Loucy (cell line): ENCODE measurements around the gene KLF2.
A peak's percentile ranks its signal among the peaks of the same experiment; 100 is the strongest.
"Not testable (repeated sequence)": the region's sequence is repeated elsewhere in the genome, so short reads cannot be mapped to it uniquely, and the experiment has no call there.

ENCODE experiments used
- H2AFZ ChIP-seq: fragments of 200-600 bp; sonication (generic); 2 replicates; pipeline ENCODE4 v1.6.0; 2016; ENCODE audit warnings: antibody characterized with exemption, mild to moderate bottlenecking, low read length, moderate library complexity
- H3F3A ChIP-seq: fragments of 200-600 bp; 2 replicates; pipeline ENCODE4 v1.6.0; 2016; ENCODE audit warnings: antibody characterized with exemption, low read depth, mild to moderate bottlenecking
- H3K27me3 ChIP-seq: fragments of 200-600 bp; sonication (generic); 2 replicates; pipeline ENCODE4 v1.6.1; 2014; ENCODE audit warnings: low read length, mild to moderate bottlenecking; ENCODE audit not compliant: insufficient read depth, poor library complexity, severe bottlenecking
- H3K36me3 ChIP-seq: fragments of 200-600 bp; sonication (generic); 2 replicates; pipeline ENCODE4 v1.6.1; 2016; ENCODE audit warnings: low read length; ENCODE audit not compliant: insufficient read depth
- H3K4me1 ChIP-seq: fragments of 200-600 bp; sonication (generic); 2 replicates; pipeline ENCODE4 v1.5.1; 2014; ENCODE audit warnings: low read length, mild to moderate bottlenecking; ENCODE audit not compliant: insufficient read depth, poor library complexity, severe bottlenecking
- H3K4me2 ChIP-seq: fragments of 200-600 bp; sonication (generic); 2 replicates; pipeline ENCODE4 v1.6.0; 2014; ENCODE audit warnings: antibody characterized with exemption, low read length, low read depth, mild to moderate bottlenecking; ENCODE audit not compliant: poor library complexity, severe bottlenecking
- H3K4me3 ChIP-seq: fragments of 200-600 bp; sonication (generic); 2 replicates; pipeline ENCODE4 v1.5.1; 2014; ENCODE audit warnings: low read length, mild to moderate bottlenecking, mixed read lengths; ENCODE audit not compliant: poor library complexity, severe bottlenecking
- H3K79me2 ChIP-seq: fragments of 200-600 bp; sonication (generic); 2 replicates; pipeline ENCODE4 v1.6.1; 2014; ENCODE audit warnings: low read length; ENCODE audit not compliant: insufficient read depth
- H3K9ac ChIP-seq: fragments of 200-600 bp; sonication (generic); 2 replicates; pipeline ENCODE4 v1.6.0; 2014; ENCODE audit warnings: mild to moderate bottlenecking, low read depth, low read length, moderate library complexity; ENCODE audit not compliant: poor library complexity, severe bottlenecking
- H3K9me2 ChIP-seq: fragments of 200-600 bp; sonication (generic); replicated peaks from 2 replicates; pipeline ENCODE4 v1.6.1; 2016; ENCODE audit warnings: low read depth, low read length, mixed read lengths
- H3K9me3 ChIP-seq: fragments of 200-600 bp; sonication (generic); 2 replicates; pipeline ENCODE4 v1.6.1; 2014; ENCODE audit warnings: mild to moderate bottlenecking, antibody characterized with exemption, low read length, low read depth; ENCODE audit not compliant: insufficient read depth
- H4K20me1 ChIP-seq: fragments of 200-600 bp; sonication (generic); 2 replicates; pipeline ENCODE4 v1.6.0; 2014; ENCODE audit warnings: antibody characterized with exemption, low read length, mild to moderate bottlenecking; ENCODE audit not compliant: insufficient read depth, poor library complexity, severe bottlenecking
- EZH2phosphoT487 ChIP-seq: fragments of 200-600 bp; IDR thresholded peaks from 2 replicates; pipeline ENCODE4 v1.6.1; 2018; ENCODE audit warnings: antibody characterized with exemption, mild to moderate bottlenecking, moderate library complexity, borderline replicate concordance
- TF ChIP-seq, protein P1 (sequence below): fragments of 200-600 bp; sonication (generic); conservative IDR thresholded peaks from 2 replicates; pipeline ENCODE4 v1.5.1; 2014; ENCODE audit warnings: mild to moderate bottlenecking, antibody characterized with exemption, low read length

The KLF2 gene

DNA sequence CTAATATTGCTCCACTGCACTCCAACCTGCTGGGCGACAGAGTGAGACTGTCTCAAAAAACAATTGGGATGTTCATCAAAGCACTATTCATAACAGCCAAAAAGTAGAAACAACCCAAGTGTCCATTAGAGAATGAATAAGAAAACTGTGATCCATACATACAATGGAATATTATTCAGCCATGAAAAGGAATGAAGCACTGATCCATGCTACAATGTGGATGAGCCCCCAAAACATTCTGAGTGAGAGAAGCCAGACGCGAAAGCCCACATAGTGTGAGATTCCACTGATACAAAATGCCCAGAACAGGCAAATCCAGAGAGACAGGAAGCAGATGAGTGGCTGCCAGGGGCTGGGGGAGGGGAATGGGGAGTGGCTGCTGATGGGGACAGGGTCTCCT is 16.0 kb downstream of the KLF2 start:
- Histone ChIP-seq H3F3A (no peaks in the 10 kb centered on the region), H3K4me2 (no peak overlapping the region), H3K79me2 (no peaks in the 10 kb centered on the region), H3K4me1 (peaks cover 25% of the 10 kb centered on the region), H3K9me2 (no peaks in the 10 kb centered on the region), H3K36me3 (no peaks in the 10 kb centered on the region), H3K4me3 (no peak overlapping the region), H4K20me1 (no peaks in the 10 kb centered on the region), H3K9ac (no peak overlapping the region), H2AFZ (no peak overlapping the region), H3K9me3 (no peaks in the 10 kb centered on the region), H3K27me3 (no peaks in the 10 kb centered on the region)
- no peak for TF ChIP-seq EZH2phosphoT487
- TF ChIP-seq, protein P1, sequence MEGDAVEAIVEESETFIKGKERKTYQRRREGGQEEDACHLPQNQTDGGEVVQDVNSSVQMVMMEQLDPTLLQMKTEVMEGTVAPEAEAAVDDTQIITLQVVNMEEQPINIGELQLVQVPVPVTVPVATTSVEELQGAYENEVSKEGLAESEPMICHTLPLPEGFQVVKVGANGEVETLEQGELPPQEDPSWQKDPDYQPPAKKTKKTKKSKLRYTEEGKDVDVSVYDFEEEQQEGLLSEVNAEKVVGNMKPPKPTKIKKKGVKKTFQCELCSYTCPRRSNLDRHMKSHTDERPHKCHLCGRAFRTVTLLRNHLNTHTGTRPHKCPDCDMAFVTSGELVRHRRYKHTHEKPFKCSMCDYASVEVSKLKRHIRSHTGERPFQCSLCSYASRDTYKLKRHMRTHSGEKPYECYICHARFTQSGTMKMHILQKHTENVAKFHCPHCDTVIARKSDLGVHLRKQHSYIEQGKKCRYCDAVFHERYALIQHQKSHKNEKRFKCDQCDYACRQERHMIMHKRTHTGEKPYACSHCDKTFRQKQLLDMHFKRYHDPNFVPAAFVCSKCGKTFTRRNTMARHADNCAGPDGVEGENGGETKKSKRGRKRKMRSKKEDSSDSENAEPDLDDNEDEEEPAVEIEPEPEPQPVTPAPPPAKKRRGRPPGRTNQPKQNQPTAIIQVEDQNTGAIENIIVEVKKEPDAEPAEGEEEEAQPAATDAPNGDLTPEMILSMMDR: no peak

DNA sequence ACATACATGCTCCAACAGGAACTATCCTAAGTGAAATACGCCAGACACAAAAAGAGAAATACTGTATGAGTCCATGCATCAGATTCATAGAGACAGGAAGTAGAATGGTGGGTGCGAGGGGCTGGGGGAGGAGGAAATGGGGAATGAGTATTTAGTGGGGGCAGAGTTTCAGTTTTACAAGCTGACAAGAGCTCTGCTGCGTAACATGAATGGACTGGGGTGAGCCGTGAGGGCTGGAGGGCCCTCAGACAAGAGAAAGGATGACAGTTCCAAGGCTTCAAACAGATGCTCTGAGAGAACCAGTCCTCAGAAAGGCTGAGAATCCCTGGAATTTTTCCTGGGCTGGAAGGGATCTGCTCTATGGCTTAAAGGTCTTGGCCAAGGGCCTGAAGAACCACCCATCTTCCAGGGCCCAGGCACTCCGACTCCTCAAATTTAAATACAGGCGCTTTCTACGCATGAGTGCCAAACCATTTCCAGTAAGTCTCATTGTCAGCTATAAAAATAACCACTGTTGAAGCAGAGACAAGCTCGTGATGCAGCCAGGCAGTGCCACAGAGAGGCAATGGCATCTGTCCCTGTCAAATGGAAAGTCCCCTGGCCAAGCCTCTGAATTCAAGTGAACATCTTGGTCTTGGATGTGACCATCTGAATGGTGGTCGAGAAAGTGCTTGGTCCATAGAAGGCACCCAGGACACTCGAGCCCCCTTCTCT is 17.5 kb downstream of the KLF2 start:
- no peak overlapping the region for H3K4me3 ChIP-seq
- H3K27me3 ChIP-seq: no peaks in the 10 kb centered on the region
- H3K9me3 ChIP-seq: no peaks in the 10 kb centered on the region
- H3K9ac ChIP-seq: no peak overlapping the region
- no peaks in the 10 kb centered on the region for H4K20me1 ChIP-seq
- H3K9me2 ChIP-seq: no peaks in the 10 kb centered on the region
- H3K36me3 ChIP-seq: no peaks in the 10 kb centered on the region
- H3F3A ChIP-seq: no peaks in the 10 kb centered on the region
- H2AFZ ChIP-seq: no peak overlapping the region
- peak overlapping the region; percentile 23 for H3K4me2 ChIP-seq
- TF ChIP-seq EZH2phosphoT487: no peak
- TF ChIP-seq, protein P1: no peak
- H3K79me2 ChIP-seq: no peaks in the 10 kb centered on the region
- peaks cover 25% of the 10 kb centered on the region for H3K4me1 ChIP-seq

DNA sequence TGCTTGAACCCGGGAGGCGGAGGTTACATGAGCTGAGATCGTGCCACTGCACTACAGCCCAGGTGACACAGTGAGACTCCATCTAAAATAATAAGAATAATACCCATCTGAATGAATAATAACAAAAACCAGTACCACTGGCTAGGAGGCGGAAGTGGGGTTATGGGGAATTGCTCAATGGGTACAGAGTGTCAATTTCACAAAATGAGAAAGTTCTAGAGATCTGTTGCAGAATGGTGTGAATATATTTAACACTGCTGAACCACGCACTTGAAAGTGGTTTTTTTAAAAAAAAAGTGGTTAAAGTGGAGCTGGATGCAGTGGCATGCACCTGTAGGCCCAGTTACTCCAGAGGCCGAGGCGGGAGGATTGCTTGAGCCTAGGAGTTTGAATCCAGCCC is 18.5 kb downstream of the KLF2 start:
- no peaks in the 10 kb centered on the region for H3K79me2 ChIP-seq
- no peak overlapping the region for H3K4me3 ChIP-seq
- peaks cover 22% of the 10 kb centered on the region for H3K4me1 ChIP-seq
- H3K9me2 ChIP-seq: no peaks in the 10 kb centered on the region
- no peaks in the 10 kb centered on the region for H3K27me3 ChIP-seq
- H3F3A ChIP-seq: no peaks in the 10 kb centered on the region
- no peaks in the 10 kb centered on the region for H3K9me3 ChIP-seq
- H2AFZ ChIP-seq: no peak overlapping the region
- H3K36me3 ChIP-seq: no peaks in the 10 kb centered on the region
- H3K4me2 ChIP-seq: no peak overlapping the region
- H4K20me1 ChIP-seq: no peaks in the 10 kb centered on the region
- no peak overlapping the region for H3K9ac ChIP-seq
- TF ChIP-seq EZH2phosphoT487: no peak

DNA sequence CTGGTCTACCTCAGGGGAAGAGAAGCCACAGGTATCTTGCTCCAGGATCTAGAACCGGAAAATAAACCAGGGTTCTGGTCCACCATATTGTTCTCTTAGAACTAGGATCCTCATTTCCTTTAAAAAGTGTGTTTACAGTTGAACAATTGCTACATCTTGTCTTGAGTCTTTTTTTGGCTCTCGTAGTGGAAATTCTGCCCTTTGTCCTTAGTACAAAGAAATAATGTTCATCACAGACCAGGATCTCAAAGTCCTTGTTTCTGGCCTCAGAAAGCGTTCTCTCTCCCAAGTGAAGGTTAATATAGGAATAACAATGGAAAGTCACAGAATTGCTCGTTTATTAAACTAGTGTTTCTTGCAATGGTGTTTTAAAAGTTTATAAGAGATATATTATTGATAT is 20.8 kb downstream of the KLF2 start:
- Histone ChIP-seq H3F3A (no peaks in the 10 kb centered on the region), H3K4me3 (no peak overlapping the region), H3K9me2 (no peaks in the 10 kb centered on the region), H3K36me3 (no peaks in the 10 kb centered on the region), H3K4me1 (peaks cover 9% of the 10 kb centered on the region), H3K9ac (no peak overlapping the region), H3K4me2 (no peak overlapping the region), H2AFZ (no peak overlapping the region), H3K27me3 (no peaks in the 10 kb centered on the region), H3K79me2 (no peaks in the 10 kb centered on the region), H3K9me3 (no peaks in the 10 kb centered on the region), H4K20me1 (no peaks in the 10 kb centered on the region)
- TF ChIP-seq, protein P1: no peak
- TF ChIP-seq EZH2phosphoT487: no peak

DNA sequence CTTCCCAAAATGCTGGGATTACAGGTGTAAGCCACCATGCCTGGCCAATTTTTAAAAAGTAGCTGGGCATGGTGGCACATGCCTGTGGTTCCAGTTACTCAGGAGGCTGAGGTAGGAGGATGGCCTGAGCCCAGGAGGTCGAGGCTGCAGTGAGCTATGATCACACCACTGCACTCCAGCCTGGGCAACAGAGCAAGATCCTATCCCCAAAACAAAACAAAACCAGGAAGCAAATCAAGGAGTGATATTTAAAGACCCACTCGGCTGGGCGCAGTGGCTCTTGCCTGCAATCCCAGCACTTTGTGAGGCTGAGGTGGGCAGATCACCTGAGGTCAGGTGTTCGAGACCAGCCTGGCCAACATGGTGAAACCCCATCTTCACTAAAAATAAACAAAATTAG is 22.5 kb downstream of the KLF2 start:
- H3K27me3 ChIP-seq, H3K4me3 ChIP-seq, H3K4me1 ChIP-seq, H3K79me2 ChIP-seq, H2AFZ ChIP-seq, H3K9me2 ChIP-seq, H3K36me3 ChIP-seq, H3F3A ChIP-seq, H3K9ac ChIP-seq, H3K4me2 ChIP-seq, H3K9me3 ChIP-seq, H4K20me1 ChIP-seq: not testable (repeated sequence)
